H54 (cell line): ENCODE data around the gene COX4I2.

Experiments used
- DNase-seq: peaks from one replicate; pipeline ENCODE4 v3.0.0; 2011; ENCODE audit warnings: low spot score, mixed read lengths; ENCODE audit not compliant: insufficient read length
- FAIRE-seq: peaks from 3 replicates; lab custom pipeline; 2011; peaks lifted over from hg19 to GRCh38; lab: Jason Lieb, UNC
- POLR2A ChIP-seq: IDR thresholded peaks from 2 replicates; pipeline ENCODE4 v1.6.1; 2011; ENCODE audit warnings: low read depth, mild to moderate bottlenecking, low read length

COX4I2 gene

GRCh38 chr20:31673435-31673834 lies 35.7 kb downstream of the COX4I2 start:
- no peak for FAIRE-seq
- no peak for DNase-seq
- TF ChIP-seq POLR2A, result no peak

- TF ChIP-seq POLR2A, result no peak
- no peak for FAIRE-seq
- DNase-seq, result no peak
Measured at GRCh38 chr20:31673943-31674463, 36.3 kb downstream of the COX4I2 start.

- FAIRE-seq (no peak), DNase-seq (peak; percentile 51)
- TF ChIP-seq POLR2A, result no peak
Measured at GRCh38 chr20:31674895-31675827, 37.4 kb downstream of the COX4I2 start.

GRCh38 chr20:31675828-31676608 lies 38.3 kb downstream of the COX4I2 start:
- FAIRE-seq (no peak), DNase-seq (peak; percentile 39)
- no peak for TF ChIP-seq POLR2A

- FAIRE-seq (no peak), DNase-seq (no peak)
- no peak for TF ChIP-seq POLR2A
Measured at GRCh38 chr20:31676609-31676989, 38.9 kb downstream of the COX4I2 start.

- no peak for DNase-seq
- TF ChIP-seq POLR2A, result no peak
- FAIRE-seq, result no peak
Measured at GRCh38 chr20:31677553-31678260, 40.0 kb downstream of the COX4I2 start.

GRCh38 chr20:31678389-31679356 lies 41.0 kb downstream of the COX4I2 start:
- no peak for TF ChIP-seq POLR2A
- no peak for DNase-seq
- no peak for FAIRE-seq

GRCh38 chr20:31679357-31680285 lies 41.9 kb downstream of the COX4I2 start:
- TF ChIP-seq POLR2A, result no peak
- no peak for DNase-seq
- FAIRE-seq, result no peak

GRCh38 chr20:31680286-31681127 lies 42.8 kb downstream of the COX4I2 start:
- no peak for FAIRE-seq
- TF ChIP-seq POLR2A, result no peak
- DNase-seq, result no peak

- no peak for DNase-seq
- no peak for TF ChIP-seq POLR2A
- no peak for FAIRE-seq
Measured at GRCh38 chr20:31681128-31681727, 43.5 kb downstream of the COX4I2 start.

GRCh38 chr20:31681769-31682168 lies 44.1 kb downstream of the COX4I2 start:
- TF ChIP-seq POLR2A, result no peak
- FAIRE-seq (no peak), DNase-seq (no peak)
